ENCODE data around the gene PHACTR1. TPM values are rescaled to one million over a fixed set of nuclear protein-coding genes. Genes with fewer than 3 reads are reported as not detected.

Gene PHACTR1
- total RNA-seq, 1 experiment from 2014 or later: 0.05 TPM

DNA sequence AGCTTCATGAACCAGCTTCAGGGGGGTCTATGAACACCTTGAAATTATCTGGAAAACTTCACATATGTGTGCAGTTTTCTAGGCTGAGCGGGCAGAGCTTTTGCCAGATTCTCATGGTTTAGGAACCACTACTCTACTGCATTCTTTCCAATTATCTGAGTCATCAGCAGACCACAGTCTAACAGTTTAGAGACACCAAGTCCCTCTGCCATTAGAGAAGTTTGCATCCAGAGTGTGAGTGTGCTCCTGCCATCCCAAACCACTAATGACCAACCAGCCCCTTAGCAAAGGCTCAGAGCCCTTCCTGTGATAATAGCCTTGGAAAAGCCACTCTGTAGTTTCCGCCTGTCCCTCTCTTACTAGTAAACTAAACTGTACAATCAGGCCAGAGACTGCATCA is 96.8 kb downstream of the PHACTR1 start:
- no peak for DNase-seq (ENCODE audit: low read depth, low spot score)
- Histone ChIP-seq H3K27ac (ENCODE audit: low read length) (no peak overlapping the region), H3K27me3 (ENCODE audit: control insufficient read depth, insufficient read depth, low read length) (no peaks in the 10 kb centered on the region; the same call in 1 of the 2 replicates), H3K4me3 (ENCODE audit: low read depth in 2 of 2, low read length in 2 of 2) (no peak overlapping the region), H3K36me3 (ENCODE audit: control insufficient read depth, insufficient read depth, low read length) (no peaks in the 10 kb centered on the region; the same call in 1 of the 2 replicates), H3K9me3 (ENCODE audit: control insufficient read depth, insufficient read depth, low read depth, low read length) (no peaks in the 10 kb centered on the region), H3K4me1 (ENCODE audit: control insufficient read depth, insufficient read depth, low read length) (no peaks in the 10 kb centered on the region)
- no peak for TF ChIP-seq SIN3A (IDR thresholded peaks at IDR 0.05; ENCODE audit: borderline replicate concordance, insufficient read depth, low read depth, low read length)
- TF ChIP-seq, protein P1, sequence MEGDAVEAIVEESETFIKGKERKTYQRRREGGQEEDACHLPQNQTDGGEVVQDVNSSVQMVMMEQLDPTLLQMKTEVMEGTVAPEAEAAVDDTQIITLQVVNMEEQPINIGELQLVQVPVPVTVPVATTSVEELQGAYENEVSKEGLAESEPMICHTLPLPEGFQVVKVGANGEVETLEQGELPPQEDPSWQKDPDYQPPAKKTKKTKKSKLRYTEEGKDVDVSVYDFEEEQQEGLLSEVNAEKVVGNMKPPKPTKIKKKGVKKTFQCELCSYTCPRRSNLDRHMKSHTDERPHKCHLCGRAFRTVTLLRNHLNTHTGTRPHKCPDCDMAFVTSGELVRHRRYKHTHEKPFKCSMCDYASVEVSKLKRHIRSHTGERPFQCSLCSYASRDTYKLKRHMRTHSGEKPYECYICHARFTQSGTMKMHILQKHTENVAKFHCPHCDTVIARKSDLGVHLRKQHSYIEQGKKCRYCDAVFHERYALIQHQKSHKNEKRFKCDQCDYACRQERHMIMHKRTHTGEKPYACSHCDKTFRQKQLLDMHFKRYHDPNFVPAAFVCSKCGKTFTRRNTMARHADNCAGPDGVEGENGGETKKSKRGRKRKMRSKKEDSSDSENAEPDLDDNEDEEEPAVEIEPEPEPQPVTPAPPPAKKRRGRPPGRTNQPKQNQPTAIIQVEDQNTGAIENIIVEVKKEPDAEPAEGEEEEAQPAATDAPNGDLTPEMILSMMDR (IDR thresholded peaks at IDR 0.05): no peak
- TF ChIP-seq, protein P2, sequence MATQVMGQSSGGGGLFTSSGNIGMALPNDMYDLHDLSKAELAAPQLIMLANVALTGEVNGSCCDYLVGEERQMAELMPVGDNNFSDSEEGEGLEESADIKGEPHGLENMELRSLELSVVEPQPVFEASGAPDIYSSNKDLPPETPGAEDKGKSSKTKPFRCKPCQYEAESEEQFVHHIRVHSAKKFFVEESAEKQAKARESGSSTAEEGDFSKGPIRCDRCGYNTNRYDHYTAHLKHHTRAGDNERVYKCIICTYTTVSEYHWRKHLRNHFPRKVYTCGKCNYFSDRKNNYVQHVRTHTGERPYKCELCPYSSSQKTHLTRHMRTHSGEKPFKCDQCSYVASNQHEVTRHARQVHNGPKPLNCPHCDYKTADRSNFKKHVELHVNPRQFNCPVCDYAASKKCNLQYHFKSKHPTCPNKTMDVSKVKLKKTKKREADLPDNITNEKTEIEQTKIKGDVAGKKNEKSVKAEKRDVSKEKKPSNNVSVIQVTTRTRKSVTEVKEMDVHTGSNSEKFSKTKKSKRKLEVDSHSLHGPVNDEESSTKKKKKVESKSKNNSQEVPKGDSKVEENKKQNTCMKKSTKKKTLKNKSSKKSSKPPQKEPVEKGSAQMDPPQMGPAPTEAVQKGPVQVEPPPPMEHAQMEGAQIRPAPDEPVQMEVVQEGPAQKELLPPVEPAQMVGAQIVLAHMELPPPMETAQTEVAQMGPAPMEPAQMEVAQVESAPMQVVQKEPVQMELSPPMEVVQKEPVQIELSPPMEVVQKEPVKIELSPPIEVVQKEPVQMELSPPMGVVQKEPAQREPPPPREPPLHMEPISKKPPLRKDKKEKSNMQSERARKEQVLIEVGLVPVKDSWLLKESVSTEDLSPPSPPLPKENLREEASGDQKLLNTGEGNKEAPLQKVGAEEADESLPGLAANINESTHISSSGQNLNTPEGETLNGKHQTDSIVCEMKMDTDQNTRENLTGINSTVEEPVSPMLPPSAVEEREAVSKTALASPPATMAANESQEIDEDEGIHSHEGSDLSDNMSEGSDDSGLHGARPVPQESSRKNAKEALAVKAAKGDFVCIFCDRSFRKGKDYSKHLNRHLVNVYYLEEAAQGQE (IDR thresholded peaks at IDR 0.05; ENCODE audit: insufficient read depth in 1 of 2, low read depth in 2 of 2, low read length in 1 of 2): no peak
- no peak for TF ChIP-seq POLR2AphosphoS5 (IDR thresholded peaks at IDR 0.05; ENCODE audit: low read depth, low read length)
- TF ChIP-seq TCF7L2 (IDR thresholded peaks at IDR 0.05; ENCODE audit: low read depth, low read length): no peak
- POLR2A ChIA-PET: no interaction called here
- intact Hi-C loops (cut with micrococcal nuclease; ENCODE audit: unreplicated experiment) (no loop called here), in situ Hi-C loops (cut with HindIII; ENCODE audit: low pct_unique_long_range_greater_than_20kb, low sequenced_read_pairs) (no loop called here)
- no peak for ATAC-seq
- CTCF ChIA-PET: no interaction called here
- no TSS peak for BruUV-seq (replicated peaks)

DNA sequence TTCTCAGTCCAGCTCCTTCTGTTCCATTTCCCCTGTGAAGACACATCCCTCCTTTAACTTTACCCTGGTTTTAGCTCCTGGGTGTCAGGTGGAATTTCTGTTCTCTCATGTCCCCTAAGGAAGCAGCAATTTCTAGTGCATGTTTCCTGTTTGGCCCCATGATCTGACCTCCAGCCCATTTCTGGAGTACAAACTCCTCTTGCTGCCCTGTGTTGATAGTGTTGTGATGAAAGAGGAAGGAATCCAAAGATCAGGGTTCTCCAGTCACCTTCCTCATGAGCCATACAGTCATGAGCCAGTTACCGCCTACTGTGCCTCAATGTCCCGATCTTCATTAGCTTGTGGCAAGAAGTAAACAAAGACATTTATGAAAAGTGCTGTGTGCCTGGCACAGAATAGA is 97.4 kb downstream of the PHACTR1 start:
- Histone ChIP-seq H3K4me3 (ENCODE audit: low read depth in 2 of 2, low read length in 2 of 2) (no peak overlapping the region), H3K27ac (ENCODE audit: low read length) (no peak overlapping the region), H3K9me3 (ENCODE audit: control insufficient read depth, insufficient read depth, low read depth, low read length) (no peaks in the 10 kb centered on the region), H3K36me3 (ENCODE audit: control insufficient read depth, insufficient read depth, low read length) (no peaks in the 10 kb centered on the region), H3K27me3 (ENCODE audit: control insufficient read depth, insufficient read depth, low read length) (no peaks in the 10 kb centered on the region; the same call in 1 of the 2 replicates), H3K4me1 (ENCODE audit: control insufficient read depth, insufficient read depth, low read length) (no peaks in the 10 kb centered on the region)
- ChIA-PET CTCF (no interaction called here), POLR2A (no interaction called here)
- no peak for DNase-seq (ENCODE audit: low read depth, low spot score)
- TF ChIP-seq, protein P1 (IDR thresholded peaks at IDR 0.05): no peak
- TF ChIP-seq, protein P2 (IDR thresholded peaks at IDR 0.05; ENCODE audit: insufficient read depth in 1 of 2, low read depth in 2 of 2, low read length in 1 of 2): no peak
- no peak for TF ChIP-seq TCF7L2 (IDR thresholded peaks at IDR 0.05; ENCODE audit: low read depth, low read length)
- TF ChIP-seq POLR2AphosphoS5 (IDR thresholded peaks at IDR 0.05; ENCODE audit: low read depth, low read length): no peak
- TF ChIP-seq SIN3A (IDR thresholded peaks at IDR 0.05; ENCODE audit: borderline replicate concordance, insufficient read depth, low read depth, low read length): no peak
- no TSS peak for BruUV-seq (replicated peaks)
- intact Hi-C loops (cut with micrococcal nuclease; ENCODE audit: unreplicated experiment) (no loop called here), in situ Hi-C loops (cut with HindIII; ENCODE audit: low pct_unique_long_range_greater_than_20kb, low sequenced_read_pairs) (no loop called here)
- no peak for ATAC-seq
